ENCODE data around the gene NRXN3. TPM values are rescaled to one million over a fixed set of nuclear protein-coding genes. Genes with fewer than 3 reads are reported as not detected.

The NRXN3 gene
- total RNA-seq, 4 donors from 2014 or later = 0.56 to 1.6 (median 1.1) TPM

DNA sequence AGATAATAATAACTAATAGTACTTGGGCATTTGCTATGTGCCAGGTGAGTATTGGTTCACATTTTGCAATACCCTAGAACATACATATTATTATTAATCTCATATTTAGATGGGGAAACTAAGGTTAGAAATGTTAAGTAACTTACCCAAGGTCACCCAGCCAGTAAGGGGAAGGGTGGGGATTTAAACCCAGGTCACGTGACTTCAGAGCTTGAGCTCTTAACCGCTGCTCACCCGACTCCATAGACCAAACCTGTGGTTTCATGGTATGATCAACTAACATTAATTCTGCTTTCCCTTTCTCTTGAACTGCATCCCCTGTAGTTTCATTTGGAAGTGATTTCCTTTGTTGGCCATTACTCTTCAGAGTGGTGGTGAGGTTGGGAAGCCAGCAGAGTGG lies 242.3 kb downstream of the NRXN3 start:
- Histone ChIP-seq H3K27me3 (no peaks in the 10 kb centered on the region), H3K36me3 (no peaks in the 10 kb centered on the region), H3K9me3 (no peaks in the 10 kb centered on the region), H3K4me3 (replicated peaks in 1 of 3) (no peak overlapping the region), H3K4me1 (no peaks in the 10 kb centered on the region), H3K27ac (no peak overlapping the region)
- TF ChIP-seq, protein P1, sequence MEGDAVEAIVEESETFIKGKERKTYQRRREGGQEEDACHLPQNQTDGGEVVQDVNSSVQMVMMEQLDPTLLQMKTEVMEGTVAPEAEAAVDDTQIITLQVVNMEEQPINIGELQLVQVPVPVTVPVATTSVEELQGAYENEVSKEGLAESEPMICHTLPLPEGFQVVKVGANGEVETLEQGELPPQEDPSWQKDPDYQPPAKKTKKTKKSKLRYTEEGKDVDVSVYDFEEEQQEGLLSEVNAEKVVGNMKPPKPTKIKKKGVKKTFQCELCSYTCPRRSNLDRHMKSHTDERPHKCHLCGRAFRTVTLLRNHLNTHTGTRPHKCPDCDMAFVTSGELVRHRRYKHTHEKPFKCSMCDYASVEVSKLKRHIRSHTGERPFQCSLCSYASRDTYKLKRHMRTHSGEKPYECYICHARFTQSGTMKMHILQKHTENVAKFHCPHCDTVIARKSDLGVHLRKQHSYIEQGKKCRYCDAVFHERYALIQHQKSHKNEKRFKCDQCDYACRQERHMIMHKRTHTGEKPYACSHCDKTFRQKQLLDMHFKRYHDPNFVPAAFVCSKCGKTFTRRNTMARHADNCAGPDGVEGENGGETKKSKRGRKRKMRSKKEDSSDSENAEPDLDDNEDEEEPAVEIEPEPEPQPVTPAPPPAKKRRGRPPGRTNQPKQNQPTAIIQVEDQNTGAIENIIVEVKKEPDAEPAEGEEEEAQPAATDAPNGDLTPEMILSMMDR (IDR thresholded peaks at IDR 0.05) = no peak
- TF ChIP-seq POLR2A (IDR thresholded peaks at IDR 0.05) = no peak
- intact Hi-C loops (cut with DNase I) = no loop called here
- no peak for DNase-seq
- 91 to 92% methylated on average over 3 of the region's 3 CpGs for WGBS, 2 donors

DNA sequence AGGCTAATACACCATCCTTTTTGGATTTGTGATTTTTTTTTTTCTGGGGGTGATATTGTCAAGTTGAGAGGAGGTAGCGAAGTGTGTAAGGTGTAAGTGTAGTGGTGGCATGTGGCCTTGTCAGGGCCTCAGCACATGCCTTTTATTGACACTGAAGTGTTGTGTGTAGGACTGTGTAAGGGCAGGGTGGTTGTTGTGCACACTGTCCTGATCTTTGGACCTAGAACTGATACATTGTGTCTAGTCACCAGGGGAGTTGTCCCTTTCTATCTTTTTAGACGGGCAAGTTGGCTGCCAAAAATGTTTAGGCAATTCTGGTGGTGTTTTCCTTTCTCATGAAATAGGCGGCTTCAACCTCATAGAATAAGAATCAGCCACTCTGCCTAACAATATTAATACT lies 244.0 kb downstream of the NRXN3 start:
- Histone ChIP-seq H3K4me1 (no peaks in the 10 kb centered on the region), H3K27me3 (no peaks in the 10 kb centered on the region), H3K4me3 (replicated peaks in 1 of 3) (no peak overlapping the region), H3K27ac (no peak overlapping the region), H3K36me3 (no peaks in the 10 kb centered on the region), H3K9me3 (no peaks in the 10 kb centered on the region)
- TF ChIP-seq POLR2A (IDR thresholded peaks at IDR 0.05) = no peak
- TF ChIP-seq, protein P1 (IDR thresholded peaks at IDR 0.05) = no peak
- DNase-seq = no peak
- 85 to 89% methylated on average over 3 of the region's 3 CpGs for WGBS, 2 donors
- intact Hi-C loops (cut with DNase I) = no loop called here

DNA sequence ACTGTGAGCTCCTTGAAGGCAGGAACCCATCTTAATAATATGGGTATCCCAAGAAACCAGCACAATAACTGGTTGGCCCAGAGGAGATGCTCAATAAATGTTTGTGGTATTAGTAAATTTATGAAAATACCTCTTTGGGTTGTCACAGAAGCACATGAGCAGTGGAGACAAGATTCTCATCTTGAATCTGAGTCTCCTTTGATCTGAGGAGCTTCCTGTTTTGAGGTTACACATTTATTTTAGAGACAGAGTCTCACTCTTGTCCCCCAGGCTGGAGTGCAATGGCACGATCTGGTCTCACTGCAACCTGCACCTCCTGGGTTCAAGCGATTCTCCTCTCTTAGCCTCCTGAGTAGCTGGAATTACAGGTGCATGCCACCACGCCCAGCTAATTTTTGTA lies 247.4 kb downstream of the NRXN3 start:
- no peak for TF ChIP-seq POLR2A (IDR thresholded peaks at IDR 0.05)
- TF ChIP-seq, protein P1 (IDR thresholded peaks at IDR 0.05) = no peak
- Histone ChIP-seq H3K27ac (no peak overlapping the region), H3K27me3 (no peaks in the 10 kb centered on the region), H3K36me3 (no peaks in the 10 kb centered on the region), H3K4me1 (no peaks in the 10 kb centered on the region), H3K9me3 (no peaks in the 10 kb centered on the region), H3K4me3 (replicated peaks in 1 of 3) (no peak overlapping the region)
- DNase-seq = no peak
- WGBS, 2 donors = 78 to 98% methylated on average over 3 of the region's 3 CpGs
- intact Hi-C loops (cut with DNase I) = no loop called here

DNA sequence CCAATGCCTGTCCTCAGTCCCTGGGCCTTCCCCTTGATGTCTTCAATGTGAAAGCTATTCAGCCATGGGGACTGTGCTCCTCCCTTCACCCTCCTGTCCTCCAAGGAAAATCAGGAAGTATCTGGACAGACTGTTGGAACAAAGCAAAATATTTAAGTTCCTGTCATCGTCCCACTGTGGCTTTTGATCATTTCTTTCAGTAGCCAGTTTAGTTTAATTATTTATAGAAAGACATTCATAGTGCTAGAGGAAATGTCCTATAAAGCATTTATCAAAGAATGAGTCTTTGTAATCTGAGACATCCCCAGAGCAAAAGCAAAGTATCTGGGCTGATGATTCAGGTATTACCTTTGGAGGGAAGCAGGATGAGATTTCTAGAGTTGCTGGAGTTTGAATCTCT lies 254.1 kb downstream of the NRXN3 start:
- 77 to 79% methylated on average over 1 of the region's 1 CpG for WGBS, 2 donors
- H3K27ac ChIP-seq = no peak overlapping the region
- no peaks in the 10 kb centered on the region for H3K9me3 ChIP-seq
- no peaks in the 10 kb centered on the region for H3K36me3 ChIP-seq
- H3K4me1 ChIP-seq = peaks cover 6 to 10% of the 10 kb centered on the region in 2 donors
- intact Hi-C loops (cut with DNase I) = no loop called here
- TF ChIP-seq POLR2A (IDR thresholded peaks at IDR 0.05) = no peak
- TF ChIP-seq, protein P1 (IDR thresholded peaks at IDR 0.05) = no peak
- DNase-seq = no peak
- no peak overlapping the region for H3K4me3 ChIP-seq (replicated peaks in 1 of 3)
- no peaks in the 10 kb centered on the region for H3K27me3 ChIP-seq

DNA sequence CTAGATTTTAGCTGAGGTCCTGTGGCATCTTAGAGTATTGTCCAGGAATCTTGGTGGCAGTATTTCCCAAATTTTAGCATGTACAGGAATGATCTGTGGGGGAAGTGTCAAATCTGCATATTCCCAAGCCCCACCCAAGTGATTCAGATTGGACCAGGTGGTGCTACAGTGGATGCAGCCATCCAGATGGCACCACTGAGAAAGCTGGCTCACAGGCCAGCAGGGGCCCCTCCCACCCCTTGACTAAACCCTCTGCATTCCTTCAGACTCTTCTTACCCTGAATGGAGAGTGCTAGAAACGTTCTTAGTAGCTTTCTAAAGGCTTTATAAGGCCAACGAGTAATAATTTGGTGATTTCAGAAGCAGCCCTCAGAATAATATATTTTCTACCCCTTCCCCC lies 255.2 kb downstream of the NRXN3 start:
- WGBS, 2 donors = 15 to 17% methylated on average over 2 of the region's 2 CpGs
- no peak overlapping the region for H3K4me3 ChIP-seq (replicated peaks in 1 of 3)
- H3K4me1 ChIP-seq = peaks cover 6 to 10% of the 10 kb centered on the region in 2 donors
- no peaks in the 10 kb centered on the region for H3K9me3 ChIP-seq
- peak overlapping the region in 1 of 3 donors; percentile 60 for H3K27ac ChIP-seq
- intact Hi-C loops (cut with DNase I) = no loop called here
- no peaks in the 10 kb centered on the region for H3K36me3 ChIP-seq
- H3K27me3 ChIP-seq = no peaks in the 10 kb centered on the region
- DNase-seq = peak; percentile 55 to 59
- TF ChIP-seq, protein P1 (IDR thresholded peaks at IDR 0.05) = no peak
- no peak for TF ChIP-seq POLR2A (IDR thresholded peaks at IDR 0.05)
